Neuronal stem cell (in vitro differentiated cells): ENCODE data around the gene ACMSD.
"Not testable (repeated sequence)": the region's sequence is repeated elsewhere in the genome, so short reads cannot be mapped to it uniquely, and the experiment has no call there.

ENCODE experiments used
- DNase-seq: peaks from one replicate; pipeline ENCODE4 v3.0.0-alpha.2; 2013; ENCODE audit warnings: low spot score
- H2AFZ ChIP-seq: one replicate; pipeline ENCODE4 v1.6.1; 2013; ENCODE audit warnings: mild to moderate bottlenecking, low read length, inconsistent platforms
- H2AK5ac ChIP-seq: 2 replicates; pipeline ENCODE4 v1.6.1; 2013; ENCODE audit warnings: low read depth, mild to moderate bottlenecking, inconsistent platforms, low read length, moderate library complexity, mixed read lengths
- H2BK120ac ChIP-seq: 2 replicates; pipeline ENCODE4 v1.6.1; 2013; ENCODE audit warnings: low read depth, mild to moderate bottlenecking, inconsistent platforms, low read length, moderate library complexity, mixed read lengths
- H2BK12ac ChIP-seq: one replicate; pipeline ENCODE4 v1.6.1; 2013; ENCODE audit warnings: low read length, inconsistent platforms
- H2BK15ac ChIP-seq: 2 replicates; pipeline ENCODE4 v1.6.1; 2013; ENCODE audit warnings: mild to moderate bottlenecking, low read length, inconsistent platforms, mixed read lengths
- H2BK5ac ChIP-seq: one replicate; pipeline ENCODE4 v1.6.1; 2013; ENCODE audit warnings: inconsistent platforms, mild to moderate bottlenecking, low read length, moderate library complexity
- H3K14ac ChIP-seq: one replicate; pipeline ENCODE4 v1.6.1; 2013; ENCODE audit warnings: low read length, inconsistent platforms
- H3K18ac ChIP-seq: 2 replicates; pipeline ENCODE4 v1.6.1; 2013; ENCODE audit warnings: low read length, inconsistent platforms
- H3K23ac ChIP-seq: 2 replicates; pipeline ENCODE4 v1.6.1; 2013; ENCODE audit warnings: low read depth, mild to moderate bottlenecking, mixed read lengths, low read length, inconsistent platforms; ENCODE audit not compliant: poor library complexity
- H3K27ac ChIP-seq: replicated peaks from 3 replicates; pipeline ENCODE4 v1.5.1; 2013; ENCODE audit warnings: low read length, inconsistent platforms
- H3K27me3 ChIP-seq, 3 experiments: 2 replicates each; pipeline ENCODE4 v1.6.1; 2013; ENCODE audit warnings: low read length in 3 of 3, mild to moderate bottlenecking in 2 of 3, inconsistent platforms in 1 of 3, low read depth in 1 of 3, mixed read lengths in 1 of 3, moderate library complexity in 1 of 3; ENCODE audit not compliant: control insufficient read depth in 3 of 3, insufficient read depth in 3 of 3
- H3K36me3 ChIP-seq, 2 donors: replicated peaks in 1 of 2; 2 replicates each; pipeline ENCODE4 v1.6.1; 2013; ENCODE audit warnings: low read length in 2 of 2; ENCODE audit not compliant: control insufficient read depth in 2 of 2, insufficient read depth in 2 of 2
- H3K4ac ChIP-seq: 2 replicates; pipeline ENCODE4 v1.6.1; 2013; ENCODE audit warnings: inconsistent platforms, mild to moderate bottlenecking, low read length, moderate library complexity
- H3K4me1 ChIP-seq, 2 donors: 1 replicate in 1 of 2; 2 replicates in 1 of 2; pipeline ENCODE4 v1.6.1; 2013; ENCODE audit warnings: low read length in 2 of 2, low read depth in 1 of 2; ENCODE audit not compliant: control insufficient read depth in 2 of 2, insufficient read depth in 1 of 2
- H3K4me2 ChIP-seq: one replicate; pipeline ENCODE4 v1.6.1; 2013; ENCODE audit warnings: mild to moderate bottlenecking, low read length, inconsistent platforms; ENCODE audit not compliant: insufficient read depth, poor library complexity, severe bottlenecking
- H3K4me3 ChIP-seq, 2 donors: 2 replicates each; pipeline ENCODE4 v1.5.1; 2013; ENCODE audit warnings: low read length in 2 of 2, mild to moderate bottlenecking in 2 of 2, inconsistent platforms in 1 of 2, moderate library complexity in 1 of 2
- H3K79me1 ChIP-seq: one replicate; pipeline ENCODE4 v1.6.1; 2013; ENCODE audit warnings: low read depth, mild to moderate bottlenecking, inconsistent platforms, low read length, moderate library complexity
- H3K9ac ChIP-seq: one replicate; pipeline ENCODE4 v1.6.1; 2013; ENCODE audit warnings: mild to moderate bottlenecking, low read depth, low read length, inconsistent platforms; ENCODE audit not compliant: poor library complexity
- H3K9me3 ChIP-seq, 2 donors: replicated peaks in 1 of 2; 2 replicates each; pipeline versions ENCODE3 to v1.6.1; 2013; ENCODE audit warnings: low read length in 2 of 2, mild to moderate bottlenecking in 2 of 2, inconsistent platforms in 1 of 2, low read depth in 1 of 2, mixed read lengths in 1 of 2, moderate library complexity in 1 of 2; ENCODE audit not compliant: control insufficient read depth in 2 of 2, insufficient read depth in 1 of 2
- H4K8ac ChIP-seq: one replicate; pipeline ENCODE4 v1.6.1; 2013; ENCODE audit warnings: low read depth, mild to moderate bottlenecking, inconsistent platforms, low read length, moderate library complexity
- H4K91ac ChIP-seq: one replicate; pipeline ENCODE4 v1.6.1; 2013; ENCODE audit warnings: low read length, low read depth, mild to moderate bottlenecking, inconsistent platforms; ENCODE audit not compliant: poor library complexity
- WGBS, 2 donors: extraction: QIAGEN DNeasy Blood & Tissue Kit; methylation state at CpG; one replicate each; pipeline ENCODE4 v1.1.7; 2013; ENCODE audit warnings: missing lambda C conversion rate in 2 of 2, mixed read lengths in 1 of 2; ENCODE audit not compliant: insufficient read length in 2 of 2, insufficient replicate concordance in 1 of 2; ENCODE audit errors: extremely low coverage in 2 of 2; 5-methylcytosine and 5-hydroxymethylcytosine counted together

ACMSD gene

DNA sequence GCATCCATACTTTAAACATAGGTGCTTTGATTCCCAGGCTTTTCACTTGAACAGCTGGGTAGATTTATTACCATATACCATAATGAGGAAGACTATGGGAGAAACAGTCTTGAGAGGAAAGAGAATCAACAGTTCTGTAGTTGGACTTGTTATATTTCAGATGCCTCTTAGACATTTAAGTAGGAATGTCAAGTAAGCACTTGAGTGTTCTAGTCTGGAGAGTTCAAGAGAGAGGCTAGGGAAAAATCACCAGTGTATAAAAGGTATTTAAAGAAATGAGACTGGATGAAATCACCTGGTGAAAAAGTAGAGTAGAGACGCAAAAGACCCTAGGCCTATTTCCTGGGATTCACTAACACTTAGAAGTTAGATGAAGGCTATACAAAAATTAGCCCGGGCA lies 66.8 kb downstream of the ACMSD start:
- no peak overlapping the region for H2BK12ac ChIP-seq
- H3K4me2 ChIP-seq: no peak overlapping the region
- no peaks in the 10 kb centered on the region for H3K4me1 ChIP-seq

DNA sequence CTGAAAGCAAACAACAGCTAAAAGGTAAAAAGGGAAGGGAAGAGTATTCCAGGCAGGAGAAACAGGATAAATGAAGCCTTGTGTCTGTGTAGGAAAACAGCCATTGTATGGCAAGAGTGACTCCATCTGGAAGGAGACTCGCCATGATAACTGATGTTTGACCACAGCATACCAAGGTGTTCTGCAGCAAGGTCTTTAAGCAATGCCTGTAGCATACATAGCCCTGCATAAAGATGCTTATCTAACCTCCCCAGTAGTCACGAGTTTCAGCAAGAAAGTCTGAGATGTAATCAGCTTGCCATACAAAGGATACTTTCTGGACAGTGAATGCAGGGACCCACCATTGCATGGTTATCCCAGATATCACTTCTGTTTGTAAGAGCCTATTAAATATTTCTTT lies 68.3 kb downstream of the ACMSD start:
- Histone ChIP-seq H2BK5ac (no peak overlapping the region), H3K79me1 (no peaks in the 10 kb centered on the region), H4K91ac (no peak overlapping the region), H3K14ac (no peak overlapping the region), H2BK12ac (no peak overlapping the region), H3K4me2 (no peak overlapping the region), H2AK5ac (no peak overlapping the region), H4K8ac (no peak overlapping the region), H3K27ac (no peak overlapping the region), H3K4me1 (no peaks in the 10 kb centered on the region), H3K27me3 (no peaks in the 10 kb centered on the region), H2BK15ac (no peak overlapping the region), H3K18ac (no peak overlapping the region), H3K9ac (no peak overlapping the region), H3K23ac (no peak overlapping the region), H3K9me3 (peaks cover 2 to 4% of the 10 kb centered on the region in 2 donors), H3K4ac (no peak overlapping the region), H2AFZ (no peak overlapping the region), H3K36me3 (no peaks in the 10 kb centered on the region), H2BK120ac (no peak overlapping the region), H3K4me3 (no peak overlapping the region)
- DNase-seq: no peak
- no CpG with 5 or more reads among the region's 2 CpGs for WGBS, 2 donors

More for the DNA sequence above, 66.8 kb downstream of the ACMSD start:
- Histone ChIP-seq H3K9me3 (peaks cover 2 to 4% of the 10 kb centered on the region in 2 donors), H3K4me3 (no peak overlapping the region), H4K8ac (no peak overlapping the region), H2BK120ac (no peak overlapping the region), H3K27me3 (no peaks in the 10 kb centered on the region), H3K23ac (no peak overlapping the region), H3K18ac (no peak overlapping the region), H2BK15ac (no peak overlapping the region), H3K36me3 (no peaks in the 10 kb centered on the region), H2BK5ac (no peak overlapping the region), H3K27ac (no peak overlapping the region), H3K79me1 (no peaks in the 10 kb centered on the region), H3K9ac (no peak overlapping the region), H2AFZ (no peak overlapping the region), H3K14ac (no peak overlapping the region), H2AK5ac (no peak overlapping the region), H4K91ac (no peak overlapping the region), H3K4ac (no peak overlapping the region)
- no CpG with 5 or more reads among the region's 2 CpGs for WGBS, 2 donors
- no peak for DNase-seq

GRCh38 chr2:134907441-134908116 lies 69.2 kb downstream of the ACMSD start:
- no CpG with 5 or more reads among the region's 1 CpG for WGBS, 2 donors
- H3K23ac ChIP-seq, H3K36me3 ChIP-seq, H2BK15ac ChIP-seq, H3K27me3 ChIP-seq, H3K4me1 ChIP-seq, H2BK12ac ChIP-seq, H3K79me1 ChIP-seq, H2AK5ac ChIP-seq, H3K27ac ChIP-seq, DNase-seq, H3K4ac ChIP-seq, H3K9ac ChIP-seq, H3K18ac ChIP-seq, H3K9me3 ChIP-seq, H3K4me3 ChIP-seq, H4K91ac ChIP-seq, H2BK5ac ChIP-seq, H4K8ac ChIP-seq, H2AFZ ChIP-seq, H2BK120ac ChIP-seq, H3K4me2 ChIP-seq, H3K14ac ChIP-seq: not testable (repeated sequence)

GRCh38 chr2:134910763-134911399 lies 72.5 kb downstream of the ACMSD start:
- Histone ChIP-seq H3K36me3 (no peaks in the 10 kb centered on the region), H3K14ac (no peak overlapping the region), H3K4me2 (no peak overlapping the region), H3K18ac (no peak overlapping the region), H3K4me3 (no peak overlapping the region), H3K27me3 (no peaks in the 10 kb centered on the region), H2BK12ac (no peak overlapping the region), H2BK15ac (no peak overlapping the region), H3K27ac (no peak overlapping the region), H3K79me1 (no peaks in the 10 kb centered on the region), H3K4ac (no peak overlapping the region), H4K91ac (no peak overlapping the region), H2AFZ (no peak overlapping the region), H3K4me1 (no peaks in the 10 kb centered on the region), H3K9me3 (peaks cover 2 to 4% of the 10 kb centered on the region in 2 donors), H2BK120ac (no peak overlapping the region), H2BK5ac (no peak overlapping the region), H3K9ac (no peak overlapping the region), H2AK5ac (no peak overlapping the region), H3K23ac (no peak overlapping the region), H4K8ac (no peak overlapping the region)
- WGBS, 2 donors: no CpG with 5 or more reads among the region's 2 CpGs
- no peak for DNase-seq
